IgD-negative memory B cell (primary cell): Measurements from ENCODE around the gene ZBED5. TPM values are rescaled to one million over a fixed set of nuclear protein-coding genes. Genes with fewer than 3 reads are reported as not detected.
A peak's percentile ranks its signal among the peaks of the same experiment; 100 is the strongest.

Experiments used
- H3K27ac Mint-ChIP-seq, 3 donors: one replicate each; pipeline ENCODE4 v1.8.0; 2020 to 2022; ENCODE audit warnings: mild to moderate bottlenecking in 3 of 3, mixed read lengths in 3 of 3, moderate library complexity in 1 of 3
- H3K27me3 Mint-ChIP-seq: one replicate; pipeline ENCODE4 v1.8.0; 2021; ENCODE audit warnings: mixed read lengths
- H3K36me3 Mint-ChIP-seq: one replicate; pipeline ENCODE4 v1.8.0; 2020; ENCODE audit warnings: mild to moderate bottlenecking, mixed read lengths
- H3K4me1 Mint-ChIP-seq, 3 donors: one replicate each; pipeline ENCODE4 v1.8.0; 2020 to 2022; ENCODE audit warnings: mixed read lengths in 3 of 3, mild to moderate bottlenecking in 1 of 3
- H3K4me3 Mint-ChIP-seq, 4 donors: one replicate each; pipeline ENCODE4 v1.8.0; 2020 to 2022; ENCODE audit warnings: mild to moderate bottlenecking in 4 of 4, mixed read lengths in 4 of 4, moderate library complexity in 3 of 4
- H3K9me3 Mint-ChIP-seq, 3 donors: one replicate each; pipeline ENCODE4 v1.8.0; 2020 to 2021; ENCODE audit warnings: mixed read lengths in 3 of 3, mild to moderate bottlenecking in 1 of 3
- polyA plus RNA-seq: library from polyadenylated mRNA; unstranded; fragments of 300-500 nt; fragmentation: Illumina TruSeq; gene quantifications from one replicate; pipeline ENCODE4 v1.2.3, GENCODE V29; 2021

Gene ZBED5
- polyA plus RNA-seq, 1 donor from 2014 or later, result 27.2 TPM

GRCh38 chr11:10805741-10806140 lies 52.1 kb downstream of the ZBED5 start:
- Mint-ChIP-seq H3K27ac (peak overlapping the region; percentile 48 to 100 (median 76)), H3K4me3 (peak overlapping the region in 2 of 4 donors; percentile 79 to 95), H3K9me3 (no peaks in the 10 kb centered on the region), H3K36me3 (peaks cover 8% of the 10 kb centered on the region), H3K4me1 (peaks cover 16 to 46% (median 36%) of the 10 kb centered on the region in 3 donors), H3K27me3 (no peaks in the 10 kb centered on the region)

- Mint-ChIP-seq H3K27me3 (no peaks in the 10 kb centered on the region), H3K9me3 (no peaks in the 10 kb centered on the region), H3K36me3 (peaks cover 10% of the 10 kb centered on the region), H3K4me1 (peaks cover 10 to 41% (median 31%) of the 10 kb centered on the region in 3 donors), H3K27ac (peak overlapping the region in 2 of 3 donors; percentile 44 to 48), H3K4me3 (peak overlapping the region in 2 of 4 donors; percentile 62 to 70)
These were observed 54.2 kb downstream of the ZBED5 start for GRCh38 chr11:10803676-10804075.

Other genes starting within 250 kb of the ZBED5 start
- gene IRAG1, start 164.3 kb downstream of the ZBED5 start, polyA plus RNA-seq, result 0.18 TPM
- 49.3 TPM for gene CTR9, start 106.8 kb downstream of the ZBED5 start, polyA plus RNA-seq
- 530 TPM for gene EIF4G2, start 49.1 kb downstream of the ZBED5 start, polyA plus RNA-seq